ENCODE measurements around the gene PIK3R1.

DNA sequence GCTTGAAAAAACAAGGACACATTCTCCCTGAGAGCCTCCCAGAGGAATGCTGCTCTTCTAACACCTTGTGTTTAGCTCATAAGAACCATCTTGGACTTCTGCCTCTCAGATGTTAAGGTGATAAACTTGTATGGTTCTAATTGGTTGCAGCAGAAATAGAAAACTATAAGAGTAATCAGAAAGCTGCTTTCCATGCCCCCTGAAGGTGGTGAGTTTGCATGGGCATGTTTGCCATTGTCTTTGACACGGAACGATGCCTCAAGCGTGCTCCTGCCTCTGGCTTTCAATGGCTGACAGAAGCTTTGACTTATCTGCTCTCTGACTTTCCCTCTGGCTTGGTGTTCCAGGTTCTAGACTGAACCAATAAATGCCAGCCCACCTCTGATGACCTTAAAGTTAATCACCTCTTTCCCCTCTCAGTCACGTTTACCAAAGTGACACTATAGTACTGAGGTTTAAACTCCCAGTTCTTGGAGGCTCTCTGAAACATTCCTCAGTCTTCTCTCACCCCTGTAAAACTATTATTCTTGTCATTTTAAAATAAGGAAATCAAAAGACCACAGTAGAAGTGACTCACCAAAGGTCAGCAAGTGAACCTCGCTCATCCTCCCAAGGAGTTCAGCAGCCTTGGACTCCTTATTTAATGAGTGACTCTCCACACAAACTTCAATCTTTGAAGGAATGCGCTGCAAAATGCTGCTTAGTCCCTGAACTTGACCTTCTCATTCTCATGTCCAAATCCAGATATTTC is 103.6 kb downstream of the PIK3R1 start:
- TF ChIP-seq, protein P1, sequence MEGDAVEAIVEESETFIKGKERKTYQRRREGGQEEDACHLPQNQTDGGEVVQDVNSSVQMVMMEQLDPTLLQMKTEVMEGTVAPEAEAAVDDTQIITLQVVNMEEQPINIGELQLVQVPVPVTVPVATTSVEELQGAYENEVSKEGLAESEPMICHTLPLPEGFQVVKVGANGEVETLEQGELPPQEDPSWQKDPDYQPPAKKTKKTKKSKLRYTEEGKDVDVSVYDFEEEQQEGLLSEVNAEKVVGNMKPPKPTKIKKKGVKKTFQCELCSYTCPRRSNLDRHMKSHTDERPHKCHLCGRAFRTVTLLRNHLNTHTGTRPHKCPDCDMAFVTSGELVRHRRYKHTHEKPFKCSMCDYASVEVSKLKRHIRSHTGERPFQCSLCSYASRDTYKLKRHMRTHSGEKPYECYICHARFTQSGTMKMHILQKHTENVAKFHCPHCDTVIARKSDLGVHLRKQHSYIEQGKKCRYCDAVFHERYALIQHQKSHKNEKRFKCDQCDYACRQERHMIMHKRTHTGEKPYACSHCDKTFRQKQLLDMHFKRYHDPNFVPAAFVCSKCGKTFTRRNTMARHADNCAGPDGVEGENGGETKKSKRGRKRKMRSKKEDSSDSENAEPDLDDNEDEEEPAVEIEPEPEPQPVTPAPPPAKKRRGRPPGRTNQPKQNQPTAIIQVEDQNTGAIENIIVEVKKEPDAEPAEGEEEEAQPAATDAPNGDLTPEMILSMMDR (IDR thresholded peaks at IDR 0.05), result no peak
- no peak for TF ChIP-seq POLR2A (IDR thresholded peaks at IDR 0.05)

Data from Peyer's patch (tissue), 4 donors.